ENCODE data around the gene CLEC10A. TPM values are rescaled to one million over a fixed set of nuclear protein-coding genes. Genes with fewer than 3 reads are reported as not detected.
"Not testable (repeated sequence)": the region's sequence is repeated elsewhere in the genome, so short reads cannot be mapped to it uniquely, and the experiment has no call there.

The CLEC10A gene
- total RNA-seq, 1 experiment from 2014 or later, result not detected

DNA sequence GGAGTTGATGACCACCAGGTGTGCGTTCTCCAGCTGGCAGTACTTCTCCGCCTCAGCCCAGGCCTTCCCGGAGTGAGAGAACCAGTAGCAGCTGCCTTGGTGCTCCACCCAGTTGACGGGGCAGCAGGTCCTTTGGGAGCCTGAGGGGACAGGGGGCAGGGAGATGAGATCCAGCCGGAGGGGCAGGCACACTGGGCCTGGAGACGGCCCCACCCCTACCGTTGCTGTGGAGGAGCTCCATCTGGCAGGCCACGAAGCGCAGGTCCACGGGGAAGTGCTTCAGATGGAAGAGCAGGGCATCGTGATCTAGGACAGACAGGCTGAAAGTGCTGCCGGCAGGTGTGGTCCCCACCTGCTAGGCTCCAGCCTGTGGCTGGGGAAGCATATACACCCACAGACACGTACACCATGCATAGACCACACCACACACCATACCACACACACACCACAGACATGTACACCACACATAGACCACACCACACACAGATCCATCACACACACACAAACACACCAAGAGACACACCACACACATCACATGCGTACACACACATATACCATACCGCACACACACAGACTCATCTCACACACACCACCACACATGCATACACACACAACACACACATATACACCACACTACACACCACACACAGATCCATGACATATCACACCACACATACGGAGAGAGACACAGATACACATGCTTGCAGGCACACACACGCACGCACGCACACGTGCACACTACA lies 27.1 kb upstream of the CLEC10A start:
- TF ChIP-seq, protein P1, sequence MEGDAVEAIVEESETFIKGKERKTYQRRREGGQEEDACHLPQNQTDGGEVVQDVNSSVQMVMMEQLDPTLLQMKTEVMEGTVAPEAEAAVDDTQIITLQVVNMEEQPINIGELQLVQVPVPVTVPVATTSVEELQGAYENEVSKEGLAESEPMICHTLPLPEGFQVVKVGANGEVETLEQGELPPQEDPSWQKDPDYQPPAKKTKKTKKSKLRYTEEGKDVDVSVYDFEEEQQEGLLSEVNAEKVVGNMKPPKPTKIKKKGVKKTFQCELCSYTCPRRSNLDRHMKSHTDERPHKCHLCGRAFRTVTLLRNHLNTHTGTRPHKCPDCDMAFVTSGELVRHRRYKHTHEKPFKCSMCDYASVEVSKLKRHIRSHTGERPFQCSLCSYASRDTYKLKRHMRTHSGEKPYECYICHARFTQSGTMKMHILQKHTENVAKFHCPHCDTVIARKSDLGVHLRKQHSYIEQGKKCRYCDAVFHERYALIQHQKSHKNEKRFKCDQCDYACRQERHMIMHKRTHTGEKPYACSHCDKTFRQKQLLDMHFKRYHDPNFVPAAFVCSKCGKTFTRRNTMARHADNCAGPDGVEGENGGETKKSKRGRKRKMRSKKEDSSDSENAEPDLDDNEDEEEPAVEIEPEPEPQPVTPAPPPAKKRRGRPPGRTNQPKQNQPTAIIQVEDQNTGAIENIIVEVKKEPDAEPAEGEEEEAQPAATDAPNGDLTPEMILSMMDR (IDR thresholded peaks at IDR 0.05; ENCODE audit: unreplicated experiment), result no peak
- CTCF ChIA-PET, result no interaction called here
- Mint-ChIP-seq H3K27me3 (ENCODE audit: insufficient read depth, unreplicated experiment) (peaks cover 18% of the 10 kb centered on the region), H3K9me3 (ENCODE audit: unreplicated experiment) (no peaks in the 10 kb centered on the region), H3K27ac (ENCODE audit: low read depth, unreplicated experiment) (no peak overlapping the region), H3K36me3 (ENCODE audit: insufficient read depth, unreplicated experiment) (no peaks in the 10 kb centered on the region), H3K4me1 (ENCODE audit: insufficient read depth, unreplicated experiment) (no peaks in the 10 kb centered on the region), H3K4me3 (ENCODE audit: unreplicated experiment) (no peak overlapping the region)
- no peak for DNase-seq (ENCODE audit: unreplicated experiment)
- no TSS peak for BruUV-seq (replicated peaks)
- POLR2A ChIA-PET, result no interaction called here
- intact Hi-C loops (cut with micrococcal nuclease), result no loop called here

DNA sequence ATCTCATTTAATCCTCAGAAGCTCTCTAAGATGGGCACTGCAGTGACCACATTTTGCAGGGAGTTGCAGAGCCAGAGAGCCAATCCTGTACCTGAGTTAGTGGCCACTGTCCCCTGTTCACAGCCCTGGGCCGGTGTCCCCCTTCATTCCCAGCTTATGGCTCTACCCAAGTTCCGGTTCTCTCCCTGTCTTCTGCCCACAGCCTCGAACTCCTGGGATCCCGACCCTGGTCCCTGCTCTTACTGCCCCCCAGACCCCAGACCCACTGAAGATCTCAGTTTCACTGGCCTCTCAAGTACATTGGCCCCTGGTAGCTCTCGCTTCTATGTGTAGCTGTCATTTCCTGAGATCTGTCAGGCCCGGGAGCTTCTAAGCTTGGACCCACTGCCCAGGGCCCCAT lies 22.4 kb upstream of the CLEC10A start:
- no TSS peak for BruUV-seq (replicated peaks)
- Mint-ChIP-seq H3K36me3 (ENCODE audit: insufficient read depth, unreplicated experiment) (no peaks in the 10 kb centered on the region), H3K4me3 (ENCODE audit: unreplicated experiment) (no peak overlapping the region), H3K9me3 (ENCODE audit: unreplicated experiment) (no peaks in the 10 kb centered on the region), H3K27me3 (ENCODE audit: insufficient read depth, unreplicated experiment) (peaks cover 44% of the 10 kb centered on the region), H3K27ac (ENCODE audit: low read depth, unreplicated experiment) (no peak overlapping the region), H3K4me1 (ENCODE audit: insufficient read depth, unreplicated experiment) (no peaks in the 10 kb centered on the region)
- TF ChIP-seq, protein P1 (IDR thresholded peaks at IDR 0.05; ENCODE audit: unreplicated experiment), result no peak
- ChIA-PET CTCF (interaction anchor here (0.6 kb wide), 1 partner anchor 89 kb away, joined by 4 read pairs; no protein-coding TSS in a partner anchor), POLR2A (interaction anchor here (0.5 to 0.6 kb wide), 2 partner anchors 17 to 168 kb away, joined by 3 read pairs; no protein-coding TSS in a partner anchor)
- no peak for DNase-seq (ENCODE audit: unreplicated experiment)
- intact Hi-C loops (cut with micrococcal nuclease), result no loop called here

DNA sequence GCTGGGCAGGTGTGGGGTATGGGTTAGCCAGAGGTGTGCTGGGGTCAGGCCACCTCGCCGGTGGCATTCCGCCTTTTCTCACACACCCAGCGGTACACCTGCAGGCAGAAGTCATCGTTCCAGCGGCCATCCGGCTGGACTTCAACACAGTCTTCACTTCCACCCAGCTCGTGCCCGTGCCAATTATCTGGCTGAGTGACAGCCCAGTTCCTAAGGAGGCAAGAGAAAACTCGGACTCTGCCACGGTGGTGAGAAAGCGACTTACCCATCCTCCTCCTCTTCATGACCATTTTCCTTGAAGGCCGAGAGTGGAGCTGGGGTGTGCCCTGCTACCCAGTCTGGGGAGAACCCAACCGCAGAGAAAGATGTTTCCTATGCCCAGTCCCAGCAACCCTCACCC lies 21.5 kb upstream of the CLEC10A start:
- no peaks in the 10 kb centered on the region for H3K4me1 Mint-ChIP-seq (ENCODE audit: insufficient read depth, unreplicated experiment)
- DNase-seq (ENCODE audit: unreplicated experiment), result no peak
- no peak overlapping the region for H3K4me3 Mint-ChIP-seq (ENCODE audit: unreplicated experiment)
- H3K27me3 Mint-ChIP-seq (ENCODE audit: insufficient read depth, unreplicated experiment), result peaks cover 44% of the 10 kb centered on the region
- no TSS peak for BruUV-seq (replicated peaks)
- intact Hi-C loops (cut with micrococcal nuclease), result no loop called here
- TF ChIP-seq, protein P1 (IDR thresholded peaks at IDR 0.05; ENCODE audit: unreplicated experiment), result no peak
- ChIA-PET CTCF (interaction anchor here (0.6 kb wide), 1 partner anchor 18 kb away, joined by 3 read pairs; no protein-coding TSS in a partner anchor), POLR2A (no interaction called here)
- H3K36me3 Mint-ChIP-seq (ENCODE audit: insufficient read depth, unreplicated experiment), result no peaks in the 10 kb centered on the region
- no peak overlapping the region for H3K27ac Mint-ChIP-seq (ENCODE audit: low read depth, unreplicated experiment)
- H3K9me3 Mint-ChIP-seq (ENCODE audit: unreplicated experiment), result no peaks in the 10 kb centered on the region

DNA sequence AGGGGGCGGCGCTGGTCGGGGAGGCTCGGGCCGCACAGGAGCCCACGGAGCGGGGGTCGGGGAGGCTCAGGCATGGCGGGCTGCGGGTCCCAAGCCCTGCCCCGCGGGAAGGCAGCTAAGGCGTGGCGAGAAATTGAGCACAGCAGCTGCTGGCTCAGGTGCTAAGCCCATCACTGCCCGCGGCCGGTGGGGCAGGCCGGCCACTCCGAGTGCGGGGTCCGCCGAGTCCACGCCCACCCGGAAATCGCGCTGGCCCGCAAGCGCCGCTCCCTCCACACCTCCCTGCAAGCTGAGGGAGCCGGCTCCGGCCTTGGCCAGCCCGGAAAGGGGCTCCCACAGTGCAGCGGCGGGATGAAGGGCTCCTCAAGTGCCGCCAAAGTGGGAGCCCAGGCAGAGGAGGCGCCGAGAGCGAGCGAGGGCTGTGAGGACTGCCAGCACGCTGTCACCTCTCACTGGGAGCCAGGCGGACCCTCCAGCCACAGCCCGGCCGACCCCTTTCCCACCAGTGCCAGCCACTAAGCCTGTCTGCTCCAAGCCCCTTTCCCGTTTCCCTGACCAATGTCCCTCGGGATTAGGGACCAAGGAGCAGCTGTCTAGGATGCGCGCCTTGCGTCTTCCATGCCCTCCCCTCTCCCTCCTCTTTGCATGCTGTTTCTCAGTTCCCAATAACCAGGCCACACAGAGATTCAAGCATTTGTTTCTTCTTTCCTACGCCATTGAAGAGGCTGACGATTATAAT lies 20.8 kb upstream of the CLEC10A start:
- H3K9me3 Mint-ChIP-seq (ENCODE audit: unreplicated experiment); DNase-seq (ENCODE audit: unreplicated experiment); H3K4me3 Mint-ChIP-seq (ENCODE audit: unreplicated experiment); BruUV-seq (replicated peaks); POLR2A ChIA-PET; H3K4me1 Mint-ChIP-seq (ENCODE audit: insufficient read depth, unreplicated experiment); intact Hi-C loops (cut with micrococcal nuclease); CTCF ChIA-PET; H3K27ac Mint-ChIP-seq (ENCODE audit: low read depth, unreplicated experiment); H3K36me3 Mint-ChIP-seq (ENCODE audit: insufficient read depth, unreplicated experiment): not testable (repeated sequence)
- H3K27me3 Mint-ChIP-seq (ENCODE audit: insufficient read depth, unreplicated experiment), result peaks cover 44% of the 10 kb centered on the region

Measured in MCF 10A (cell line).